ENCODE measurements around the gene CLIC4.

The CLIC4 gene

GRCh38 chr1:24830680-24831272 is 85.5 kb downstream of the CLIC4 start:
- no peak overlapping the region for H3K4me3 ChIP-seq (ENCODE audit: low read depth, low read length)
- ChIA-PET POLR2A (interaction anchor here (0.7 to 1.0 kb wide), 2 partner anchors 86 to 188 kb away, joined by 3 to 5 read pairs; partner anchors contain the start of gene CLIC4), CTCF (interaction anchor here (0.6 to 16.1 kb wide), 46 partner anchors 9 to 374 kb away, joined by 3 to 307 read pairs (median 4); partner anchors contain the start of genes CLIC4 and SRRM1)
- peak; percentile 53 for TF ChIP-seq CTCF (IDR thresholded peaks at IDR 0.05; ENCODE audit: insufficient read depth, low read length, missing control alignments)
- no peak for DNase-seq (ENCODE audit: low read depth, low spot score)

- DNase-seq (ENCODE audit: low read depth, low spot score) = no peak
- ChIA-PET POLR2A (no interaction called here), CTCF (interaction anchor here (1.0 to 4.8 kb wide), 4 partner anchors 11 to 195 kb away, joined by 3 to 26 read pairs (median 4); no protein-coding TSS in a partner anchor)
- TF ChIP-seq CTCF (IDR thresholded peaks at IDR 0.05; ENCODE audit: insufficient read depth, low read length, missing control alignments) = no peak
- no peak overlapping the region for H3K4me3 ChIP-seq (ENCODE audit: low read depth, low read length)
Observed at GRCh38 chr1:24841593-24841992, 96.3 kb downstream of the CLIC4 start.

- no peak for DNase-seq (ENCODE audit: low read depth, low spot score)
- CTCF ChIA-PET = interaction anchor here (1.5 to 4.5 kb wide), 8 partner anchors 11 to 356 kb away, joined by 4 to 36 read pairs (median 8); no protein-coding TSS in a partner anchor
- H3K4me3 ChIP-seq (ENCODE audit: low read depth, low read length) = no peak overlapping the region
- no peak for TF ChIP-seq CTCF (IDR thresholded peaks at IDR 0.05; ENCODE audit: insufficient read depth, low read length, missing control alignments)
- POLR2A ChIA-PET = no interaction called here
Observed at GRCh38 chr1:24846671-24847070, 101.4 kb downstream of the CLIC4 start.

GRCh38 chr1:24847995-24848881 is 103.0 kb downstream of the CLIC4 start:
- ChIA-PET CTCF (interaction anchor here (0.8 to 5.4 kb wide), 27 partner anchors 13 to 385 kb away, joined by 3 to 44 read pairs (median 5); no protein-coding TSS in a partner anchor), POLR2A (no interaction called here)
- peak overlapping the region; percentile 54 for H3K4me3 ChIP-seq (ENCODE audit: low read depth, low read length)
- peak; percentile 94 for TF ChIP-seq CTCF (IDR thresholded peaks at IDR 0.05; ENCODE audit: insufficient read depth, low read length, missing control alignments)
- peak; percentile 42 for DNase-seq (ENCODE audit: low read depth, low spot score)

- POLR2A ChIA-PET = interaction anchor here (1.6 kb wide), 1 partner anchor 258 kb away, joined by 6 read pairs; no protein-coding TSS in a partner anchor
- H3K4me3 ChIP-seq (ENCODE audit: low read depth, low read length) = no peak overlapping the region
- DNase-seq (ENCODE audit: low read depth, low spot score) = no peak
- CTCF ChIA-PET = interaction anchor here (1.0 to 5.4 kb wide), 9 partner anchors 12 to 356 kb away, joined by 3 to 44 read pairs (median 11); no protein-coding TSS in a partner anchor
- TF ChIP-seq CTCF (IDR thresholded peaks at IDR 0.05; ENCODE audit: insufficient read depth, low read length, missing control alignments) = peak; percentile 18
Observed at GRCh38 chr1:24849672-24850295, 104.5 kb downstream of the CLIC4 start.
